Fibroblast of mammary gland (primary cell): ENCODE results near the gene SMCO3.

Experiments used
- DNase-seq: peaks from one replicate; pipeline ENCODE4 v3.0.0-alpha.2; 2010; ENCODE audit warnings: low read depth
- H3K4me3 ChIP-seq: 2 replicates; pipeline ENCODE4 v1.5.1; 2011; ENCODE audit warnings: low read depth, mild to moderate bottlenecking, low read length, moderate library complexity; ENCODE audit not compliant: control insufficient read depth
- CTCF ChIP-seq: conservative IDR thresholded peaks from 2 replicates; pipeline ENCODE4 v1.5.1; 2011; ENCODE audit warnings: low read depth, low read length, inconsistent platforms; ENCODE audit not compliant: control insufficient read depth, insufficient read depth

Gene SMCO3

GRCh38 chr12:14756334-14757143 is 57.4 kb downstream of the SMCO3 start:
- no peak for DNase-seq
- no peak overlapping the region for H3K4me3 ChIP-seq
- TF ChIP-seq CTCF = peak; percentile 19
